IPS DF 4.7 (cell line): Measurements from ENCODE around the gene HJURP.

Experiments
- DNase-seq: peaks from one replicate; pipeline ENCODE4 v3.0.0-alpha.2; 2013; ENCODE audit warnings: low spot score; ENCODE audit errors: extremely low read depth

The HJURP gene

GRCh38 chr2:233830111-233830802 is 24.1 kb downstream of the HJURP start:
- no peak for DNase-seq

GRCh38 chr2:233829193-233830110 is 24.9 kb downstream of the HJURP start:
- DNase-seq = no peak

GRCh38 chr2:233828546-233829192 is 25.7 kb downstream of the HJURP start:
- no peak for DNase-seq

- DNase-seq = no peak
Observed at GRCh38 chr2:233824373-233824772, 30.0 kb downstream of the HJURP start.

- DNase-seq = no peak
Observed at GRCh38 chr2:233823731-233824121, 30.6 kb downstream of the HJURP start.

- DNase-seq = no peak
Observed at GRCh38 chr2:233822781-233823730, 31.3 kb downstream of the HJURP start.

- no peak for DNase-seq
Observed at GRCh38 chr2:233822101-233822771, 32.1 kb downstream of the HJURP start.

- DNase-seq = no peak
Observed at GRCh38 chr2:233821709-233822100, 32.6 kb downstream of the HJURP start.

GRCh38 chr2:233821196-233821595 is 33.1 kb downstream of the HJURP start:
- no peak for DNase-seq

- DNase-seq = no peak
Observed at GRCh38 chr2:233820774-233821105, 33.6 kb downstream of the HJURP start.

- DNase-seq = no peak
Observed at GRCh38 chr2:233819884-233820773, 34.2 kb downstream of the HJURP start.

- no peak for DNase-seq
Observed at GRCh38 chr2:233818639-233819621, 35.4 kb downstream of the HJURP start.

- no peak for DNase-seq
Observed at GRCh38 chr2:233817995-233818638, 36.2 kb downstream of the HJURP start.

GRCh38 chr2:233817361-233817911 is 36.9 kb downstream of the HJURP start:
- DNase-seq = no peak

- DNase-seq = no peak
Observed at GRCh38 chr2:233816771-233817170, 37.6 kb downstream of the HJURP start.

- no peak for DNase-seq
Observed at GRCh38 chr2:233816334-233816733, 38.0 kb downstream of the HJURP start.

GRCh38 chr2:233815861-233816260 is 38.5 kb downstream of the HJURP start:
- no peak for DNase-seq
